Measurements from ENCODE around the gene SCGB3A1.

SCGB3A1 gene

DNA sequence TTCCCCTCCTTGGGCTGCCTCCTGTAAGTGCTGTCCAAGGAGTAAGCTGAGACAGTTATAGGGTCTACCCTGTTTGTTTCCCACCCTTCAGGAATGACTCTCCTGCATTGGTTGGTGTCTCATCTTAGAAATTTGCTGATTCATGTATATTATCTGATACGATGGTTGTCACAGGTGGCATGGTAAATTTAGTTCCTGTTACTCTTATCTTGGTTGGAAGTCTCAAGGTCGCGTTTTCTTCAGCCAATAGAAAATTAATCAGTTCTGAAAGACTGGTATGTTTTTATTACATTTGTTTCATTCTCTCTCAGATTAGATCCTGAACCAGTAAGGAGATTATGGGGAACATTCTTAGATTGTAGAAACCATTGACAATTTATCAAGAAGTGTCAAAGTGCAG, 42.7 kb downstream of the SCGB3A1 start:
- no peak overlapping the region for H3K9ac ChIP-seq (ENCODE audit: low read length)
- H3K4me1 ChIP-seq (ENCODE audit: control insufficient read depth, insufficient read depth, low read length), result peaks cover 9% of the 10 kb centered on the region
- no peak overlapping the region for H3K4me3 ChIP-seq (ENCODE audit: low read length)
- no peaks in the 10 kb centered on the region for H3K9me3 ChIP-seq (ENCODE audit: control insufficient read depth, low read length)
- no peaks in the 10 kb centered on the region for H3K27me3 ChIP-seq (ENCODE audit: control insufficient read depth, insufficient read depth, low read length)
- H3K36me3 ChIP-seq (ENCODE audit: control insufficient read depth, insufficient read depth, low read length), result no peaks in the 10 kb centered on the region

DNA sequence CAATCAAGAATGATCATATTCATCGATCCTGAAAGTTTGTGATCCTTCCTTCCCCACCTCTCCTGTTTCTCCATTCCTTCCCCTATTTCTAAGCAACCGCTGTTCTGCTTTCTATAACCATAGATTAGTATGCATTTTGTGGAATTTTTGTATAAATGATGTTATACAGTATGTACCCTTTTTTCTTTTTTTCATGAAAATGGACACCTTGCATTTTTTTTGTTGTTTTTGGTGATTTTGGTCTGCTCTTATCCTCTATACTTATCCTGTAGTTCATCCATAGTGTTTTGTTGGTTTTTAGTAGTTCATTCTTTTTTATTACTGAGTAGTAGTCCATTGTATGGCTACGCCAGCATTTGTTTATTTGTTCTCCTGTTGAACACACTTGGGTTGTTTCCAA, 46.1 kb downstream of the SCGB3A1 start:
- H3K27me3 ChIP-seq (ENCODE audit: control insufficient read depth, insufficient read depth, low read length), result no peaks in the 10 kb centered on the region
- no peak overlapping the region for H3K9ac ChIP-seq (ENCODE audit: low read length)
- H3K4me3 ChIP-seq (ENCODE audit: low read length), result no peak overlapping the region

DNA sequence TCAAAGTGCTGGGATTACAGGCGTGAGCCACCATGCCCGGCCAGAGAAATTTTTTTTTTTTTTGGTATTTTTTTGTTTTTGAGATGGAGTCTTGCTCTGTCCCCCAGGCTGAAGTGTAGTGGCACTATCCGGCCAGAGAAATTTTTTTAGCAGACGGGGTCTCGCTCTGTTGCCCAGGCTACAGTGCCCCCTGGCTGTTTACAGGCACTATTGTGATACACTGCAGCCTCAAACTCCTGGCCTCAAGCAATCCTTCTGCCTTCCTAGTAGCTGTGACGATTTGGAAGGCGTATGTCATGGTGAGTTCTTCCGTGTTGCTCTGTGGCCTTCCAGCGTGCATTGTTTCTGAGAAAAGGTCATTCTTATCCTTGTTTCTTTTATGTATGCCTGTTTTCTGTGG, 49.6 kb downstream of the SCGB3A1 start:
- Histone ChIP-seq H3K9ac (ENCODE audit: low read length) (no peak overlapping the region), H3K27me3 (ENCODE audit: control insufficient read depth, insufficient read depth, low read length) (no peaks in the 10 kb centered on the region), H3K36me3 (ENCODE audit: control insufficient read depth, insufficient read depth, low read length) (no peaks in the 10 kb centered on the region), H3K4me1 (ENCODE audit: control insufficient read depth, insufficient read depth, low read length) (no peaks in the 10 kb centered on the region), H3K4me3 (ENCODE audit: low read length) (no peak overlapping the region), H3K9me3 (ENCODE audit: control insufficient read depth, low read length) (no peaks in the 10 kb centered on the region)

More for the DNA sequence above, 46.1 kb downstream of the SCGB3A1 start:
- Histone ChIP-seq H3K36me3 (ENCODE audit: control insufficient read depth, insufficient read depth, low read length) (no peaks in the 10 kb centered on the region), H3K4me1 (ENCODE audit: control insufficient read depth, insufficient read depth, low read length) (peaks cover 9% of the 10 kb centered on the region), H3K9me3 (ENCODE audit: control insufficient read depth, low read length) (no peaks in the 10 kb centered on the region)
